Thyroid gland (tissue), 4 donors: ENCODE results near the gene COG2. TPM values are rescaled to one million over a fixed set of nuclear protein-coding genes. Genes with fewer than 3 reads are reported as not detected.

ENCODE experiments used
- DNase-seq, 2 donors: peaks; one replicate each; pipeline ENCODE4 v3.0.0-alpha.2; 2019
- H3K27ac ChIP-seq, 3 donors: fragments of 200-600 bp; sonication (generic); 1 replicate in 2 of 3; 2 replicates in 1 of 3; pipeline ENCODE4 v1.5.1; 2016 to 2019; ENCODE audit warnings: mild to moderate bottlenecking in 1 of 3, moderate library complexity in 1 of 3
- H3K27me3 ChIP-seq: fragments of 200-600 bp; sonication (generic); one replicate; pipeline ENCODE4 v1.5.1; 2019
- H3K36me3 ChIP-seq, 2 donors: fragments of 200-600 bp; sonication (generic); one replicate each; pipeline ENCODE4 v1.5.1; 2016 to 2019
- H3K4me1 ChIP-seq, 2 donors: fragments of 200-600 bp; sonication (generic); one replicate each; pipeline ENCODE4 v1.5.1; 2017 to 2019
- H3K4me3 ChIP-seq, 3 donors: fragments of 200-600 bp; sonication (generic); replicated peaks in 1 of 3; 1 replicate in 2 of 3; 2 replicates in 1 of 3; pipeline ENCODE4 v1.5.1; 2016; ENCODE audit warnings: mild to moderate bottlenecking in 1 of 3
- H3K9me3 ChIP-seq: fragments of 200-600 bp; sonication (generic); one replicate; pipeline ENCODE4 v1.5.1; 2017
- CTCF ChIP-seq, 6 experiments: fragments of 200-600 bp in 3 of 6; fragments of 450-650 bp in 3 of 6; sonication (generic) in 3 of 6; IDR thresholded peaks; one replicate each; pipeline ENCODE4 v1.5.1; 2016 to 2019; ENCODE audit warnings: antibody characterized with exemption in 6 of 6, mild to moderate bottlenecking in 2 of 6, inconsistent platforms in 1 of 6, moderate library complexity in 1 of 6
- POLR2A ChIP-seq, 2 donors: fragments of 450-650 bp; IDR thresholded peaks; one replicate each; pipeline ENCODE4 v1.6.1; 2017; ENCODE audit warnings: antibody characterized with exemption in 2 of 2, mild to moderate bottlenecking in 2 of 2, moderate library complexity in 1 of 2
- WGBS, 2 donors: methylation state at CpG; one replicate each; pipeline ENCODE4 v1.1.5; 2017; 5-methylcytosine and 5-hydroxymethylcytosine counted together
- intact Hi-C: fragments of 100-400 bp; cut with DNase I; formaldehyde crosslinking; loops from one replicate; pipeline ENCODE4 v1.15.1; 2023
- total RNA-seq, 4 donors: library from RNA; depleted of rRNA; stranded (reverse); fragments of >200 nt; gene quantifications; one replicate each; pipeline ENCODE4 v1.2.3, GENCODE V29; 2016

COG2 gene
- total RNA-seq, 4 donors from 2014 or later, result 36.3 to 48.1 (median 37.5) TPM

GRCh38 chr1:230679825-230680224, 37.5 kb downstream of the COG2 start:
- no peak overlapping the region for H3K4me3 ChIP-seq
- H3K27ac ChIP-seq, result no peak overlapping the region
- no peaks in the 10 kb centered on the region for H3K27me3 ChIP-seq
- no peaks in the 10 kb centered on the region for H3K9me3 ChIP-seq
- H3K36me3 ChIP-seq, result peaks cover 11 to 38% of the 10 kb centered on the region in 2 donors
- peaks cover 7 to 16% of the 10 kb centered on the region in 2 donors for H3K4me1 ChIP-seq
- no peak for DNase-seq
- TF ChIP-seq CTCF (IDR thresholded peaks at IDR 0.05) (no peak), POLR2A (IDR thresholded peaks at IDR 0.05) (no peak)
- 92 to 96% methylated on average over 2 of the region's 2 CpGs for WGBS, 2 donors
- intact Hi-C loops, result no loop called here

GRCh38 chr1:230680300-230681025, 38.2 kb downstream of the COG2 start:
- intact Hi-C loops, result no loop called here
- H3K27ac ChIP-seq, result no peak overlapping the region
- no peaks in the 10 kb centered on the region for H3K9me3 ChIP-seq
- H3K4me3 ChIP-seq, result no peak overlapping the region
- H3K36me3 ChIP-seq, result peaks cover 18 to 36% of the 10 kb centered on the region in 2 donors
- no peaks in the 10 kb centered on the region for H3K27me3 ChIP-seq
- 55 to 73% methylated on average over 4 of the region's 4 CpGs for WGBS, 2 donors
- peaks cover 7 to 16% of the 10 kb centered on the region in 2 donors for H3K4me1 ChIP-seq
- DNase-seq, result no peak
- TF ChIP-seq POLR2A (IDR thresholded peaks at IDR 0.05) (no peak), CTCF (IDR thresholded peaks at IDR 0.05) (no peak)

GRCh38 chr1:230681599-230681998, 39.3 kb downstream of the COG2 start:
- no peaks in the 10 kb centered on the region for H3K27me3 ChIP-seq
- intact Hi-C loops, result no loop called here
- peaks cover 7 to 16% of the 10 kb centered on the region in 2 donors for H3K4me1 ChIP-seq
- H3K9me3 ChIP-seq, result no peaks in the 10 kb centered on the region
- H3K4me3 ChIP-seq, result no peak overlapping the region
- TF ChIP-seq POLR2A (IDR thresholded peaks at IDR 0.05) (no peak), CTCF (IDR thresholded peaks at IDR 0.05) (no peak)
- peak; percentile 66 to 68 for DNase-seq
- 20 to 25% methylated on average over 2 of the region's 2 CpGs for WGBS, 2 donors
- H3K27ac ChIP-seq, result peak overlapping the region in 1 of 3 donors; percentile 29
- peaks cover 27 to 44% of the 10 kb centered on the region in 2 donors for H3K36me3 ChIP-seq

GRCh38 chr1:230682274-230682673, 40.0 kb downstream of the COG2 start:
- H3K27me3 ChIP-seq, result no peaks in the 10 kb centered on the region
- H3K27ac ChIP-seq, result peak overlapping the region in 2 of 3 donors; percentile 7 to 29
- DNase-seq, result peak; percentile 75 to 82
- H3K9me3 ChIP-seq, result no peaks in the 10 kb centered on the region
- WGBS, 2 donors, result 27 to 37% methylated on average over 3 of the region's 3 CpGs
- TF ChIP-seq POLR2A (IDR thresholded peaks at IDR 0.05) (no peak), CTCF (IDR thresholded peaks at IDR 0.05) (no peak)
- H3K36me3 ChIP-seq, result peaks cover 27 to 51% of the 10 kb centered on the region in 2 donors
- intact Hi-C loops, result no loop called here
- no peak overlapping the region for H3K4me3 ChIP-seq
- H3K4me1 ChIP-seq, result peaks cover 7 to 16% of the 10 kb centered on the region in 2 donors

GRCh38 chr1:230682882-230683610, 40.8 kb downstream of the COG2 start:
- no peak overlapping the region for H3K4me3 ChIP-seq
- H3K36me3 ChIP-seq, result peaks cover 27 to 54% of the 10 kb centered on the region in 2 donors
- no peaks in the 10 kb centered on the region for H3K9me3 ChIP-seq
- intact Hi-C loops, result no loop called here
- H3K4me1 ChIP-seq, result peaks cover 7 to 16% of the 10 kb centered on the region in 2 donors
- H3K27me3 ChIP-seq, result no peaks in the 10 kb centered on the region
- 84 to 91% methylated on average over 9 of the region's 9 CpGs for WGBS, 2 donors
- no peak for DNase-seq
- TF ChIP-seq POLR2A (IDR thresholded peaks at IDR 0.05) (no peak), CTCF (IDR thresholded peaks at IDR 0.05) (no peak)
- no peak overlapping the region for H3K27ac ChIP-seq
